IMR-90 (cell line): ENCODE results near the gene CDK13. TPM values are rescaled to one million over a fixed set of nuclear protein-coding genes. Genes with fewer than 3 reads are reported as not detected.

Experiments used
- ATAC-seq: fragments of 200-7000 bp; cut with Tn5 transposase; 2 replicates; pipeline ENCODE4 v1.9.1; 2020; ENCODE audit warnings: low read depth, mild to moderate bottlenecking, moderate library complexity
- BruUV-seq: library from RNA; stranded (reverse); fragments of 400-500 nt; replicated peaks from 2 replicates; lab custom pipeline; 2021; lab: Mats Ljungman, UMichigan
- CTCF ChIA-PET: fragments of 300-600 bp; formaldehyde crosslinking; extraction: SDS; loops from one replicate; lab custom pipeline; 2021; ENCODE audit warnings: antibody characterized with exemption; lab: Yijun Ruan, JAX
- POLR2A ChIA-PET: fragments of 300-600 bp; sonication (Branson Sonifier 250); formaldehyde crosslinking; loops from one replicate; lab custom pipeline; 2022; ENCODE audit warnings: antibody characterized with exemption; ENCODE audit not compliant: unreplicated experiment; lab: Charles Lee
- DNase-seq: peaks from one replicate; pipeline ENCODE4 v3.0.0; 2013
- H2AFZ ChIP-seq: replicated peaks from 2 replicates; pipeline ENCODE3; 2013; ENCODE audit warnings: low read length, mild to moderate bottlenecking; ENCODE audit not compliant: poor library complexity
- H2AK5ac ChIP-seq: 2 replicates; pipeline ENCODE4 v1.6.1; 2013; ENCODE audit warnings: low read depth, low read length, inconsistent platforms
- H2AK9ac ChIP-seq: replicated peaks from 2 replicates; pipeline ENCODE3; 2013; ENCODE audit warnings: mild to moderate bottlenecking, low read depth, low read length, moderate library complexity; ENCODE audit not compliant: poor library complexity
- H2BK120ac ChIP-seq: 2 replicates; pipeline ENCODE4 v1.6.1; 2013; ENCODE audit warnings: low read depth, low read length, inconsistent platforms
- H2BK15ac ChIP-seq: 3 replicates; pipeline ENCODE4 v1.6.1; 2013; ENCODE audit warnings: low read depth, low read length, inconsistent platforms
- H2BK20ac ChIP-seq: 2 replicates; pipeline ENCODE4 v1.6.1; 2013; ENCODE audit warnings: low read depth, mild to moderate bottlenecking, inconsistent platforms, low read length, moderate library complexity
- H2BK5ac ChIP-seq: 2 replicates; pipeline ENCODE4 v1.6.1; 2013; ENCODE audit warnings: mild to moderate bottlenecking, low read depth, low read length, inconsistent platforms; ENCODE audit not compliant: poor library complexity, severe bottlenecking
- H3K14ac ChIP-seq: replicated peaks from 2 replicates; pipeline ENCODE4 v1.6.1; 2013; ENCODE audit warnings: low read depth, low read length, inconsistent platforms
- H3K18ac ChIP-seq: 2 replicates; pipeline ENCODE4 v1.6.1; 2013; ENCODE audit warnings: low read depth, low read length, control low read depth
- H3K23ac ChIP-seq: 2 replicates; pipeline ENCODE4 v1.6.1; 2013; ENCODE audit warnings: low read depth, low read length, inconsistent platforms
- H3K27ac ChIP-seq: 2 replicates; pipeline ENCODE4 v1.5.1; 2013; ENCODE audit warnings: mild to moderate bottlenecking, control low read depth, low read length; ENCODE audit not compliant: insufficient read depth
- H3K27me3 ChIP-seq: 2 replicates; pipeline ENCODE4 v1.6.1; 2013; ENCODE audit warnings: low read length; ENCODE audit not compliant: control insufficient read depth, insufficient read depth
- H3K36me3 ChIP-seq: 2 replicates; pipeline ENCODE4 v1.6.1; 2013; ENCODE audit warnings: low read length, mixed read lengths; ENCODE audit not compliant: control insufficient read depth, insufficient read depth
- H3K4ac ChIP-seq: 2 replicates; pipeline ENCODE4 v1.6.1; 2013; ENCODE audit warnings: low read depth, low read length, inconsistent platforms
- H3K4me1 ChIP-seq: 2 replicates; pipeline ENCODE4 v1.6.1; 2013; ENCODE audit warnings: low read length, mixed read lengths; ENCODE audit not compliant: control insufficient read depth, insufficient read depth
- H3K4me2 ChIP-seq: 2 replicates; pipeline ENCODE4 v1.6.1; 2013; ENCODE audit warnings: low read depth, mild to moderate bottlenecking, control low read depth, low read length, moderate library complexity
- H3K4me3 ChIP-seq: 2 replicates; pipeline ENCODE4 v1.5.1; 2013; ENCODE audit warnings: low read depth, mild to moderate bottlenecking, control low read depth, low read length, moderate library complexity; ENCODE audit not compliant: insufficient read depth
- H3K56ac ChIP-seq: 2 replicates; pipeline ENCODE4 v1.6.1; 2013; ENCODE audit warnings: low read length, inconsistent platforms; ENCODE audit not compliant: insufficient read depth; ENCODE audit errors: extremely low read depth
- H3K79me1 ChIP-seq, 2 experiments: 2 replicates each; pipeline ENCODE4 v1.6.1; 2013; ENCODE audit warnings: low read length in 2 of 2, inconsistent platforms in 1 of 2, low read depth in 1 of 2
- H3K9ac ChIP-seq: 2 replicates; pipeline ENCODE4 v1.6.1; 2013; ENCODE audit warnings: low read depth, low read length, control low read depth
- H3K9me1 ChIP-seq: 2 replicates; pipeline ENCODE4 v1.6.1; 2013; ENCODE audit warnings: low read length, inconsistent platforms; ENCODE audit not compliant: insufficient read depth
- H3K9me3 ChIP-seq: 2 replicates; pipeline ENCODE4 v1.6.1; 2013; ENCODE audit warnings: low read length; ENCODE audit not compliant: control insufficient read depth, insufficient read depth
- H4K20me1 ChIP-seq: 2 replicates; pipeline ENCODE4 v1.6.1; 2013; ENCODE audit warnings: low read length, inconsistent platforms; ENCODE audit not compliant: insufficient read depth
- H4K5ac ChIP-seq: 2 replicates; pipeline ENCODE4 v1.6.1; 2013; ENCODE audit warnings: mild to moderate bottlenecking, low read depth, low read length, control low read depth
- H4K8ac ChIP-seq, 2 experiments: 2 replicates each; pipeline ENCODE4 v1.6.1; 2013; ENCODE audit warnings: low read depth in 2 of 2, low read length in 2 of 2, control low read depth in 1 of 2, inconsistent platforms in 1 of 2
- H4K91ac ChIP-seq: 2 replicates; pipeline ENCODE4 v1.6.1; 2013; ENCODE audit warnings: low read depth, low read length, inconsistent platforms; ENCODE audit not compliant: insufficient read depth
- BHLHE40 ChIP-seq: fragments of 150-350 bp; IDR thresholded peaks from 2 replicates; pipeline ENCODE4 v1.6.1; 2016; ENCODE audit warnings: mild to moderate bottlenecking, low read depth, low read length
- CHD1 ChIP-seq: IDR thresholded peaks from 2 replicates; pipeline ENCODE4 v1.6.1; 2012; ENCODE audit warnings: low read depth, low read length, improper control_type of control experiment
- FOS ChIP-seq: fragments of 150-350 bp; IDR thresholded peaks from 2 replicates; pipeline ENCODE4 v1.6.1; 2016; ENCODE audit warnings: low read depth, low read length
- MAFK ChIP-seq: IDR thresholded peaks from 2 replicates; pipeline ENCODE4 v1.6.1; 2012; ENCODE audit warnings: low read depth, low read length, improper control_type of control experiment
- MAZ ChIP-seq: IDR thresholded peaks from 2 replicates; pipeline ENCODE4 v1.6.1; 2012; ENCODE audit warnings: low read depth, mild to moderate bottlenecking, low read length, improper control_type of control experiment, moderate library complexity, borderline replicate concordance
- NFE2L2 ChIP-seq: fragments of 150-350 bp; IDR thresholded peaks from 2 replicates; pipeline ENCODE4 v1.6.1; 2016; ENCODE audit warnings: low read depth, mild to moderate bottlenecking, low read length
- POLR2A ChIP-seq: IDR thresholded peaks from 2 replicates; pipeline ENCODE4 v1.6.1; 2012; ENCODE audit warnings: mild to moderate bottlenecking, low read depth, low read length
- RCOR1 ChIP-seq: IDR thresholded peaks from 2 replicates; pipeline ENCODE4 v1.6.1; 2012; ENCODE audit warnings: mild to moderate bottlenecking, low read length, improper control_type of control experiment; ENCODE audit not compliant: insufficient replicate concordance
- SMC3 ChIP-seq: fragments of 150-350 bp; IDR thresholded peaks from 2 replicates; pipeline ENCODE4 v1.6.1; 2016; ENCODE audit warnings: low read depth, mild to moderate bottlenecking, antibody characterized with exemption, low read length, moderate library complexity
- WGBS, 2 experiments: methylation state at CpG; one replicate each; pipeline versions ENCODE4 v1.1.5 to v1.1.7; 2013; ENCODE audit warnings: missing lambda C conversion rate in 2 of 2; ENCODE audit not compliant: insufficient read length in 1 of 2; ENCODE audit errors: extremely low coverage in 2 of 2; 5-methylcytosine and 5-hydroxymethylcytosine counted together
- dilution Hi-C: fragments of 300-500 bp; cut with HindIII; formaldehyde crosslinking; loops from one replicate; pipeline ENCODE4 v1.14.3; 2018; ENCODE audit warnings: low sequenced_read_pairs; ENCODE audit not compliant: unreplicated experiment
- in situ Hi-C: fragments of 300-500 bp; cut with MboI; formaldehyde crosslinking; loops from 3 replicates; pipeline ENCODE4 v1.14.3; 2019; ENCODE audit warnings: low sequenced_read_pairs, inconsistent platforms, mixed read lengths
- intact Hi-C: fragments of 100-400 bp; cut with micrococcal nuclease; formaldehyde crosslinking; loops from 2 replicates; pipeline ENCODE4 v1.10.0; 2022
- polyA plus RNA-seq, 3 experiments: library from polyadenylated mRNA; depleted of rRNA; stranded (reverse); fragments of >200 nt; gene quantifications; 2 replicates each; pipeline ENCODE4 v1.2.3, GENCODE V29; 2012; ENCODE audit warnings: low replicate concordance in 1 of 3
- total RNA-seq: library from RNA; depleted of rRNA; stranded (reverse); fragments of >200 nt; gene quantifications from 2 replicates; pipeline ENCODE4 v1.2.3, GENCODE V29; 2012
- TF ChIP-seq, protein P1 (sequence below): conservative IDR thresholded peaks from 2 replicates; pipeline ENCODE4 v1.5.1; 2012; ENCODE audit warnings: mild to moderate bottlenecking, low read depth, low read length, improper control_type of control experiment
- TF ChIP-seq, protein P2 (sequence below): fragments of 150-350 bp; IDR thresholded peaks from 2 replicates; pipeline ENCODE4 v1.6.1; 2017; ENCODE audit warnings: mild to moderate bottlenecking, antibody characterized with exemption, low read length, low read depth

Gene CDK13
- total and polyA plus RNA-seq, 2 of the 4 experiments (the other 2 are of a cell fraction) = 20.1 to 50.4 TPM

DNA sequence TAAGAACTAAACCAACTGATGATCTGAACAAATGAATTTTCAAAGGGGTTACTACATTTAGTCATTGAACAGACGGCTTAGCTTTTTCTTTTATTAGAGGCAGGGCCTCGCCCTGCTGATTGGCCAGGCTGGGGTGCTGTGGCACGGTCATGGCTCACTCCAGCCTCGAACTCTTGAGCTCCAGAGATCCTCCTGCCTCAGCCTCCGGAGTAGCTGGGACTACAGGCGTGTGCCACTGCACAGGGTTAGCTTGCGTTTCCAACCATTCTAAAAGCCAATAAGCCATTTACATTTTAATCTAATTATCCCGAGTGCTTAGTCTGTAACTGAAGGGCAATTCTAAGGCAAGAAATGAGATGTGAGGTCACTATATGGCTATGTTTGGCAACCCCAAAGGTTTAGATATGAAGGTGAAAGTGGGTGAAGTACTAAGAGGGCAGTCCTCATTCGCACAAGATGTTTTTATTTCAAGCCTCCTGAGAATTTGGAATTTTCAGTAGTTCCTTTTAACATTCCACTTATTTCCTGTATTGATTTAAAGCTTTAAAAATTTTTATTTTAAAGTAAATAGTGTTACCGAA lies 1.6 kb upstream of the CDK13 start (continued):
- no peak for TF ChIP-seq MAZ

DNA sequence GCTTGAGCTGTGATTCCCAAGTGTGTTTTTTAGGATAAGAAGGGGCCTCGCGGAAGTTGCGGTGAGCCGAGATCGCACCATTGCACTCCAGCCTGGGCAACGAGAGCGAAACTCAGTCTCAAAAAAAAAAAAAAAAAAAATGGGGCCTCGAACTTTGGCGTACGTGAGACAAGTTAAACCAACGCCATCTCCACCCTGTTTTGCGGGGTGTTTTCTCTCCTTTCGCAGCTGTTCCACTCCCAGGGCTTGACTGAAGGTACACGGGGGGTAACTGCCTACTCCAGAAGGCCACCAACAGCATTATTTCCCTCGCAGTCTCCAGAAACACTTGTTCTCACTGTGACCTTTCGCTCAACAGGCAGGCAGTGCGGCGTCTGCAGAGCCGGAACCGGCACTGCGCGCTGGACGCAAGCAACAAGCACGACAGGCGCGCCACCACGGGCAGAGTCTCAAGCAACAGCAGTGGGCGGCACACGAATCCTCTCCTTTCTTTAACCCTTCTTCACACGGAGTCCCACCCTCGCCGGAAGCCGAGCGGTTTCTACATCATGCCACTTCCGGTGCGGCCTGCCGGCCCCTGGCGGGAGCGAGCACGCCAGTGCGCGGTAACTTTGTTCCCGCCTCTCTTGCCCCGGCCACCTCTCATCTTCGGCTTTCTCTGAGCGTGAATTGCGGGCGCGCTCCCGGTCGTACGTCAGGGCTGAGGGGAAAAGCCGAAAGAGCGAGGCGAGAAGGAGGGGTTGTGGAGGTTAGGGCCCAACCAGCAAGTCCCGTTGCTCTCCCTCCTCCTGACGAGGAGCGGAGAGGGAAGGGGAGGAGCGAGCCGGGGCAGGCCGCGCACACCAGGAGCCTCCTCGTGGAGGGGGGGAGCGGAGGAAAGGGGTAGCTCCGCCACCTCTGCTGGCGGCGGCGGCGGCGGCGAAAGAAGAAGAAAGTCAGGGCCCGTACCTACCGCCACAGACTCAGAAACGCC lies 814 bp upstream of the CDK13 start:
- Histone ChIP-seq H2AK9ac (peak overlapping the region; percentile 94), H3K4ac (peak overlapping the region; percentile 95), H2BK15ac (no peak overlapping the region; the same call in 2 of the 3 replicates), H2AK5ac (peak overlapping the region; percentile 62), H4K20me1 (peaks cover 29% of the 10 kb centered on the region), H3K14ac (peak overlapping the region; percentile 99), H3K9ac (peak overlapping the region; percentile 76), H4K5ac (peak overlapping the region; percentile 97), H3K4me2 (peak overlapping the region; percentile 92), H3K56ac (peak overlapping the region; percentile 81), H3K27ac (peak overlapping the region; percentile 91), H2AFZ (peak overlapping the region; percentile 97), H3K9me1 (no peaks in the 10 kb centered on the region), H2BK120ac (peak overlapping the region; percentile 58; the same call in 1 of the 2 replicates), H3K23ac (peak overlapping the region; percentile 84), H3K79me1 (peaks cover 2 to 22% of the 10 kb centered on the region in 2 experiments; a peak in 2 of 4 replicates), H3K18ac (peak overlapping the region; percentile 67), H2BK20ac (no peak overlapping the region), H3K9me3 (no peaks in the 10 kb centered on the region), H4K91ac (peak overlapping the region; percentile 91), H3K36me3 (peaks cover 3% of the 10 kb centered on the region; the same call in 1 of the 2 replicates), H2BK5ac (peak overlapping the region; percentile 97), H3K4me1 (peaks cover 4% of the 10 kb centered on the region; the same call in 1 of the 2 replicates), H3K27me3 (no peaks in the 10 kb centered on the region), H4K8ac (peak overlapping the region; percentile 89 to 99), H3K4me3 (peak overlapping the region; percentile 90)
- peak; percentile 100 for DNase-seq
- CTCF ChIA-PET = no interaction called here
- 0% methylated on average over 9 of the region's 74 CpGs; no CpG with 5 or more reads in 1 of the 2 experiments for WGBS, 2 experiments
- BruUV-seq = TSS peak; percentile 93
- dilution Hi-C loops = no loop called here
- ATAC-seq = peak; percentile 90
- POLR2A ChIA-PET = interaction anchor here (0.7 kb wide), 1 partner anchor 92 kb away, joined by 15 read pairs; no protein-coding TSS in a partner anchor
- intact Hi-C loops = loop anchor here (2.0 to 5.0 kb wide), 2 partner anchors 52 to 368 kb away; no protein-coding TSS in a partner anchor
- in situ Hi-C loops = no loop called here
- TF ChIP-seq MAFK (no peak), CHD1 (no peak; the same call in 1 of the 2 replicates), RCOR1 (no peak), FOS (no peak), BHLHE40 (no peak), SMC3 (no peak), NFE2L2 (no peak), POLR2A (peak; percentile 90), MAZ (peak; percentile 70; the same call in 1 of the 2 replicates)
- TF ChIP-seq, protein P1, sequence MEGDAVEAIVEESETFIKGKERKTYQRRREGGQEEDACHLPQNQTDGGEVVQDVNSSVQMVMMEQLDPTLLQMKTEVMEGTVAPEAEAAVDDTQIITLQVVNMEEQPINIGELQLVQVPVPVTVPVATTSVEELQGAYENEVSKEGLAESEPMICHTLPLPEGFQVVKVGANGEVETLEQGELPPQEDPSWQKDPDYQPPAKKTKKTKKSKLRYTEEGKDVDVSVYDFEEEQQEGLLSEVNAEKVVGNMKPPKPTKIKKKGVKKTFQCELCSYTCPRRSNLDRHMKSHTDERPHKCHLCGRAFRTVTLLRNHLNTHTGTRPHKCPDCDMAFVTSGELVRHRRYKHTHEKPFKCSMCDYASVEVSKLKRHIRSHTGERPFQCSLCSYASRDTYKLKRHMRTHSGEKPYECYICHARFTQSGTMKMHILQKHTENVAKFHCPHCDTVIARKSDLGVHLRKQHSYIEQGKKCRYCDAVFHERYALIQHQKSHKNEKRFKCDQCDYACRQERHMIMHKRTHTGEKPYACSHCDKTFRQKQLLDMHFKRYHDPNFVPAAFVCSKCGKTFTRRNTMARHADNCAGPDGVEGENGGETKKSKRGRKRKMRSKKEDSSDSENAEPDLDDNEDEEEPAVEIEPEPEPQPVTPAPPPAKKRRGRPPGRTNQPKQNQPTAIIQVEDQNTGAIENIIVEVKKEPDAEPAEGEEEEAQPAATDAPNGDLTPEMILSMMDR = no peak; the same call in 1 of the 2 replicates
- TF ChIP-seq, protein P2, sequence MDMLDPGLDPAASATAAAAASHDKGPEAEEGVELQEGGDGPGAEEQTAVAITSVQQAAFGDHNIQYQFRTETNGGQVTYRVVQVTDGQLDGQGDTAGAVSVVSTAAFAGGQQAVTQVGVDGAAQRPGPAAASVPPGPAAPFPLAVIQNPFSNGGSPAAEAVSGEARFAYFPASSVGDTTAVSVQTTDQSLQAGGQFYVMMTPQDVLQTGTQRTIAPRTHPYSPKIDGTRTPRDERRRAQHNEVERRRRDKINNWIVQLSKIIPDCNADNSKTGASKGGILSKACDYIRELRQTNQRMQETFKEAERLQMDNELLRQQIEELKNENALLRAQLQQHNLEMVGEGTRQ = no peak; the same call in 1 of the 2 replicates
